Adrenal gland (tissue), 12 donors: ENCODE data around the gene RPL7A. TPM values are rescaled to one million over a fixed set of nuclear protein-coding genes. Genes with fewer than 3 reads are reported as not detected.

ENCODE experiments used
- DNase-seq, 7 donors: peaks; one replicate each; pipeline ENCODE4 v3.0.0-alpha.2; 2019 to 2020
- H3K27ac ChIP-seq, 5 donors: fragments of 200-600 bp; sonication (generic) in 4 of 5; 1 replicate in 3 of 5; 2 replicates in 2 of 5; pipeline versions ENCODE4 v1.5.1 to v1.8.0; 2016 to 2020; ENCODE audit warnings: mild to moderate bottlenecking in 1 of 5
- H3K27me3 ChIP-seq: fragments of 200-600 bp; 2 replicates; pipeline ENCODE4 v1.8.0; 2021
- H3K36me3 ChIP-seq, 2 donors: fragments of 200-600 bp; replicated peaks in 1 of 2; 1 replicate in 1 of 2; 2 replicates in 1 of 2; pipeline versions ENCODE4 v1.5.1 to v1.8.0; 2018 to 2022
- H3K4me1 ChIP-seq, 2 donors: fragments of 200-600 bp; replicated peaks in 1 of 2; 1 replicate in 1 of 2; 2 replicates in 1 of 2; pipeline versions ENCODE4 v1.5.1 to v1.8.0; 2018 to 2021
- H3K4me3 ChIP-seq, 4 donors: fragments of 200-600 bp; sonication (generic) in 3 of 4; one replicate each; pipeline ENCODE4 v1.5.1; 2016 to 2018
- H3K9me3 ChIP-seq, 3 donors: fragments of 200-600 bp; sonication (generic) in 1 of 3; replicated peaks in 1 of 3; 1 replicate in 2 of 3; 2 replicates in 1 of 3; pipeline versions ENCODE4 v1.5.1 to v1.8.0; 2016 to 2021
- POLR2A ChIP-seq, 2 donors: fragments of 450-650 bp; IDR thresholded peaks; one replicate each; pipeline ENCODE4 v1.6.1; 2017; ENCODE audit warnings: antibody characterized with exemption in 2 of 2, mild to moderate bottlenecking in 2 of 2, moderate library complexity in 1 of 2
- WGBS, 4 donors: extraction: QIAGEN DNeasy Blood & Tissue Kit in 2 of 4; methylation state at CpG; one replicate each; pipeline versions ENCODE4 v1.1.5 to v1.1.7; 2013 to 2017; 5-methylcytosine and 5-hydroxymethylcytosine counted together
- intact Hi-C, 2 donors: fragments of 100-400 bp; cut with DNase I; formaldehyde crosslinking; loops; one replicate each; pipeline versions ENCODE4 v1.14.1 to v1.15.0; 2022 to 2023
- polyA plus RNA-seq, 3 donors: library from polyadenylated mRNA; stranded (reverse); fragments of 200-250 nt in 2 of 3; fragments of 350-450 nt in 1 of 3; fragmentation: Illumina TruSeq in 1 of 3; extraction: RNeasy Lipid Tissue Mini Kit (QIAGEN cat#74804) in 1 of 3; gene quantifications; one replicate each; pipeline ENCODE4 v1.2.3, GENCODE V29; 2013 to 2014
- total RNA-seq, 9 donors: library from RNA; depleted of rRNA in 4 of 9; stranded (reverse); fragments of >200 nt in 4 of 9; fragments of 120-200 nt in 1 of 9; fragmentation: NEBNext Ultra II Directional in 1 of 9; extraction: Animal tissue kit (Norgen Biotek cat#: 25700) in 1 of 9; gene quantifications; one replicate each; pipeline versions ENCODE4 v1.1.0 to v1.2.4, GENCODE V29; 2013 to 2023
- TF ChIP-seq, protein P1 (sequence below), 6 experiments: fragments of 450-650 bp in 4 of 6; fragments of 200-600 bp in 2 of 6; sonication (generic) in 1 of 6; IDR thresholded peaks; 1 replicate in 5 of 6; 2 replicates in 1 of 6; pipeline versions ENCODE4 v1.5.1 to v1.8.0; 2016 to 2021; ENCODE audit warnings: antibody characterized with exemption in 6 of 6, mild to moderate bottlenecking in 2 of 6, moderate library complexity in 1 of 6
- donor health status: healthy with polysubstance abuse.
- donor health status: Bipolar disorder and iron deficiency.
- donor health status: DM: yes; HTN: yes; CAD: no.
- donor health status: DM: no; HTN: no; CAD: no.
- donor health status: DM: no; HTN: no; CAD: no.
- donor health status: DM: yes; HTN: yes; CAD: no.

RPL7A gene
- total and polyA plus RNA-seq, 12 donors = 1,875 to 3,598 (median 2,406) TPM

DNA sequence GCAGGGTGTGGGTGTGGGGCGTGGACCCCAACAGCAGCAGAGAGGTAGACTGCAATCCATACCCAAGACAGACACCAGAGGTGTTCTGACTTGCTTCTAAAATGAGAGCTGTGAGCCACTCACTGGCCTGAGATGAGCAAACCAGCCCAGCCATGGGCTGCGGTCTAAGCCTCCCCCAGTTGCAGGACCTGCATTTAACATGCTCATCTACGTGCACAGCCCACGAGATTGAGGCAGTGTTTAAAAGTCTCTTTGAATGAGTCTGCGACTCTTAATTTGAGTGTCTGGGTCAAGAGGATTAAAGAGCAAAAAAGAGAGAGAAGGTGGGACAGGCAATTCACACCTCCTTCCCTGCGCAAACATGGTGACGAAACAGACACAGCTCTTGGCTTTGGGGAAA, 21.9 kb downstream of the RPL7A start:
- DNase-seq = no peak
- WGBS, 4 donors = 85 to 91% (median 88%) methylated on average over 6 to 7 of the region's 7 CpGs
- Histone ChIP-seq H3K4me3 (no peak overlapping the region), H3K27ac (peak overlapping the region in 1 of 5 donors; percentile 63), H3K9me3 (no peaks in the 10 kb centered on the region), H3K36me3 (peaks cover 0 to 44% of the 10 kb centered on the region in 2 donors), H3K4me1 (peaks cover 23 to 79% of the 10 kb centered on the region in 2 donors), H3K27me3 (no peaks in the 10 kb centered on the region)
- intact Hi-C loops = no loop called here
- TF ChIP-seq, protein P1, sequence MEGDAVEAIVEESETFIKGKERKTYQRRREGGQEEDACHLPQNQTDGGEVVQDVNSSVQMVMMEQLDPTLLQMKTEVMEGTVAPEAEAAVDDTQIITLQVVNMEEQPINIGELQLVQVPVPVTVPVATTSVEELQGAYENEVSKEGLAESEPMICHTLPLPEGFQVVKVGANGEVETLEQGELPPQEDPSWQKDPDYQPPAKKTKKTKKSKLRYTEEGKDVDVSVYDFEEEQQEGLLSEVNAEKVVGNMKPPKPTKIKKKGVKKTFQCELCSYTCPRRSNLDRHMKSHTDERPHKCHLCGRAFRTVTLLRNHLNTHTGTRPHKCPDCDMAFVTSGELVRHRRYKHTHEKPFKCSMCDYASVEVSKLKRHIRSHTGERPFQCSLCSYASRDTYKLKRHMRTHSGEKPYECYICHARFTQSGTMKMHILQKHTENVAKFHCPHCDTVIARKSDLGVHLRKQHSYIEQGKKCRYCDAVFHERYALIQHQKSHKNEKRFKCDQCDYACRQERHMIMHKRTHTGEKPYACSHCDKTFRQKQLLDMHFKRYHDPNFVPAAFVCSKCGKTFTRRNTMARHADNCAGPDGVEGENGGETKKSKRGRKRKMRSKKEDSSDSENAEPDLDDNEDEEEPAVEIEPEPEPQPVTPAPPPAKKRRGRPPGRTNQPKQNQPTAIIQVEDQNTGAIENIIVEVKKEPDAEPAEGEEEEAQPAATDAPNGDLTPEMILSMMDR (IDR thresholded peaks at IDR 0.05) = no peak
- TF ChIP-seq POLR2A (IDR thresholded peaks at IDR 0.05) = no peak

DNA sequence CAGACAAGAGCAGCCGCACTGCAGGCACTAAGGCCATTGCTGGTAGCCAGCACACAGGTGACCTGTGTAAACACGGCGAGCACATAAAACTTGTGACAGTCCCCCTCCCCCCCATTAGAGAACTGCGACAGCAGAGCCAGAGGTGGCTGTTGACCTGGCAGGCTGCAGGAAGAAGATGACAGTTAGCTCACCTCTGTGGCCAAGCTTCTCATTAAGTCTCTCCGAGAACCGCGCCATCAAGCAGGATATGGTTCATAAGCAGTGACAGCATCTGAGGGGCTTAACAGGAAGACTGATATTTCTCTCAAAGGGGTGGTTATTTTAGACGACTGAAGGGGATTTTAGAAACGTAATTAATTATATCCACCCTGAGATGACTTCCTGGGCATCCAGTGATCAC, 22.7 kb downstream of the RPL7A start:
- intact Hi-C loops = no loop called here
- peaks cover 23 to 79% of the 10 kb centered on the region in 2 donors for H3K4me1 ChIP-seq
- H3K27ac ChIP-seq = peak overlapping the region in 2 of 5 donors; percentile 3 to 28
- H3K36me3 ChIP-seq = peaks cover 0 to 36% of the 10 kb centered on the region in 2 donors
- 74 to 79% (median 76%) methylated on average over 9 of the region's 9 CpGs for WGBS, 4 donors
- no peak for TF ChIP-seq POLR2A (IDR thresholded peaks at IDR 0.05)
- TF ChIP-seq, protein P1 (IDR thresholded peaks at IDR 0.05) = no peak
- no peaks in the 10 kb centered on the region for H3K9me3 ChIP-seq
- no peak overlapping the region for H3K4me3 ChIP-seq
- no peak for DNase-seq
- no peaks in the 10 kb centered on the region for H3K27me3 ChIP-seq

- H3K36me3 ChIP-seq = peaks cover 0 to 30% of the 10 kb centered on the region in 2 donors
- peaks cover 23 to 79% of the 10 kb centered on the region in 2 donors for H3K4me1 ChIP-seq
- TF ChIP-seq, protein P1 (IDR thresholded peaks at IDR 0.05) = no peak
- no peak for TF ChIP-seq POLR2A (IDR thresholded peaks at IDR 0.05)
- no peaks in the 10 kb centered on the region for H3K9me3 ChIP-seq
- intact Hi-C loops = no loop called here
- no peak for DNase-seq
- H3K27me3 ChIP-seq = no peaks in the 10 kb centered on the region
- H3K27ac ChIP-seq = peak overlapping the region in 2 of 5 donors; percentile 10 to 28
- no peak overlapping the region for H3K4me3 ChIP-seq
- WGBS, 4 donors = 54 to 73% (median 66%) methylated on average over 7 to 12 of the region's 12 CpGs
Observed at GRCh38 chr9:133371261-133371711, 23.3 kb downstream of the RPL7A start.

DNA sequence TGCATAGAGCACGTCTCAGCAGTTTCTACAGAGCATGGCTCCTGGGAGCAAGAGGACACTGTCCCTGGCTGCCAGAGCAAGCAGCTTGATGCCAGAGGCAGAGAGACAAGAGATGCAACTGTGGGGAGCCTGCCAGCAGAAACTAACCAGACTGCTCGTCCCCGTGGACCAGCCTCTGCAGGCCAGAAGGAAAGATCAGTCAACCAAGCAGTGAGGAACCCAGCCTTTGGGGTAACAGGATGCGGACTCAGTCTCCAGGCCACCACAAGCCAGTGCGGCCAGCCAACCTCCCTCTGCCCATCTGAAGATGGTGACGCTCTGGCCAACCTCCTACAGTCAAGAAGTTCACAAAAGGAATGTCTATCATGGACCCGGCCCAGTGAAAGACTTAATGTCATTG, 24.1 kb downstream of the RPL7A start:
- 66 to 71% (median 70%) methylated on average over 6 to 7 of the region's 7 CpGs for WGBS, 4 donors
- intact Hi-C loops = no loop called here
- peak overlapping the region in 2 of 5 donors; percentile 10 to 28 for H3K27ac ChIP-seq
- no peak for TF ChIP-seq POLR2A (IDR thresholded peaks at IDR 0.05)
- TF ChIP-seq, protein P1 (IDR thresholded peaks at IDR 0.05) = no peak
- H3K4me3 ChIP-seq = no peak overlapping the region
- peaks cover 0 to 22% of the 10 kb centered on the region in 2 donors for H3K36me3 ChIP-seq
- no peaks in the 10 kb centered on the region for H3K9me3 ChIP-seq
- DNase-seq = no peak
- H3K4me1 ChIP-seq = peaks cover 27 to 72% of the 10 kb centered on the region in 2 donors
- no peaks in the 10 kb centered on the region for H3K27me3 ChIP-seq
